Measurements from ENCODE around the gene CADM4.

Gene CADM4

DNA sequence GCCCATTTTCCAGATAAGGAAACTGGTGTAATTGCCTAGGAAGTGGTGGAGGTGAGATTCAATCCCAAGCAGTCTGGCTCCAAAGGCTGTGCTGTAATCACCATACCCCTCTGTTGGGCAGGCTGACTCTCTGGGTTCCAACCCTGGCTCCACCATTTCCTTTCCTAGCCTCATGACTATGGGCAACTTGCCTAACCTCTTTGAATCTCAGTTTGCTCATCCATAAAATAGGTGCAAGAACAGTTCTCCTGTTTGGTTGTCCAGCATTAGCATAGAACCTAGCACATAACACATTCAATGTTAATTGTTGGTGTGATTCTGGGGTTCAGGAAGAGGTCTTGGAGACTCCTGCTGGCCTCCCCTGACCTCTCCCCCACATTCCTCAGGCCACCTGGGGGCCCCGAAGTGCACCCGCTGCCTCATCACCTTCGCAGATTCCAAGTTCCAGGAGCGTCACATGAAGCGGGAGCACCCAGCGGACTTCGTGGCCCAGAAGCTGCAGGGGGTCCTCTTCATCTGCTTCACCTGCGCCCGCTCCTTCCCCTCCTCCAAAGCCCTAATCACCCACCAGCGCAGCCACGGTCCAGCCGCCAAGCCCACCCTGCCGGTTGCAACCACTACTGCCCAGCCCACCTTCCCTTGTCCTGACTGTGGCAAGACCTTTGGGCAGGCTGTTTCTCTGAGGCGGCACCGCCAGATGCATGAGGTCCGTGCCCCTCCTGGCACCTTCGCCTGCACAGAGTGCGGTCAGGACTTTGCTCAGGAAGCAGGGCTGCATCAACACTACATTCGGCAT is 41.0 kb downstream of the CADM4 start:
- TF ChIP-seq CTCF (conservative IDR thresholded peaks at IDR 0.05) = no peak
- TF ChIP-seq ZFX (IDR thresholded peaks at IDR 0.05) = no peak

GRCh38 chr19:43597876-43598275 is 41.8 kb downstream of the CADM4 start:
- TF ChIP-seq ZFX (IDR thresholded peaks at IDR 0.05) (no peak), CTCF (conservative IDR thresholded peaks at IDR 0.05) (no peak)
- no peak overlapping the region for H3K27ac ChIP-seq

More for the DNA sequence above, 41.0 kb downstream of the CADM4 start:
- H3K27ac ChIP-seq = no peak overlapping the region

DNA sequence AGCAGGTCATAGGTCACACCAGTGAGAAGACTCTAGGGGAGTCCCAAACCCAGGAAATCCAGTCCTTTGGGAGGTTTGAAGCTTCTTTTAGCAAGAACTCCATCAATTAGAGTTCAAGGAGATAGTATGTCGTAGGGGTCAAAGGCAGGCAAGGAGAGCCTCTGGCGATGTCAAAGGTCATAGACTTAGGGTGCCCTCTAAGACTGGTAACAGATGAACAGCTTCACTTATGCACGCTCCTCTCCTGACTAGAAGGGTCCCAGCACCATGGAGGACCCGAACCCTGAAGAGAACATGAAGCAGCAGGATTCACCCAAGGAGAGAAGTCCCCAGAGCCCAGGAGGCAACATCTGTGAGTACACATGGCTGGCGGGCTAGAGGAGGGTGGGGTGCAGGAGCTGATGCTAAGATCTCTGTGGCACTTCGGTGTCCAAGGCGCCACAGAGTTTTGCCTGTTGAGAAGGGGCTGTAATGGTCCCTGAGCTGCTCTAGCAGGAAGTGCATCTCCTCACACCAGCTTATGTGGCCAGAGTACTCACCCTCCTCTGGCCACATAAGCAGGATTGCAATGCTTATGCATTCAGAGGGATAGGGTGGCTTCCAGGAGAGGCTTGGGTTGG is 42.7 kb downstream of the CADM4 start:
- no peak for TF ChIP-seq ZFX (IDR thresholded peaks at IDR 0.05)
- no peak for TF ChIP-seq CTCF (conservative IDR thresholded peaks at IDR 0.05)
- peak overlapping the region; percentile 82 for H3K27ac ChIP-seq

- H3K27ac ChIP-seq = peak within 1 kb of the TSS; percentile 82
- TF ChIP-seq CTCF (conservative IDR thresholded peaks at IDR 0.05) = no peak
- no peak for TF ChIP-seq ZFX (IDR thresholded peaks at IDR 0.05)
These were observed 43.4 kb downstream of the CADM4 start, which contains the start of the genes IRGQ and ZNF576 for GRCh38 chr19:43595999-43596841. Gene IRGQ, minus strand, starts transcription at chr19:43596134. Its CDS starts 796 bp downstream, at chr19:43595338. Gene ZNF576, plus strand, starts transcription at chr19:43596595. Its CDS starts 514 bp downstream, at chr19:43597109.

DNA sequence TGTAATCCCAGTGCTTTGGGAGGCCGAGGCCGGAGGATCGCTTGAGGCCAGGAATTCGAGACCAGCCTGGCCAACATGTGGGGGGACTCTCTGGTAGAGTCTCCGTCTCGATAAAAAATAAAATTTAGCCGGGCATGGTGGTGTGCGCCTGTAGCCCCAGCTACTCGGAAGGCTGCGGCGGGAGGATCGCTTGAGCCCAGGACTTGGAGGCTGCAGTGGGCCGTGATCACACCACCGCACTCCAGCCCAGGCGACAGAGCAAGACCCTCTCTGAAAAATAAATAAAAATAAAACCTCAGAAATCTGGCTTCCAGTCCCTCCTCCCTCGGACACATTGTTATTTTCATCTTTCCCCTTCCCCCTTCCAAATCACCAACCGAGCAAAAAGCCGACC is 44.0 kb downstream of the CADM4 start:
- peak overlapping the region; percentile 82 for H3K27ac ChIP-seq
- TF ChIP-seq ZFX (IDR thresholded peaks at IDR 0.05) (no peak), CTCF (conservative IDR thresholded peaks at IDR 0.05) (no peak)

DNA sequence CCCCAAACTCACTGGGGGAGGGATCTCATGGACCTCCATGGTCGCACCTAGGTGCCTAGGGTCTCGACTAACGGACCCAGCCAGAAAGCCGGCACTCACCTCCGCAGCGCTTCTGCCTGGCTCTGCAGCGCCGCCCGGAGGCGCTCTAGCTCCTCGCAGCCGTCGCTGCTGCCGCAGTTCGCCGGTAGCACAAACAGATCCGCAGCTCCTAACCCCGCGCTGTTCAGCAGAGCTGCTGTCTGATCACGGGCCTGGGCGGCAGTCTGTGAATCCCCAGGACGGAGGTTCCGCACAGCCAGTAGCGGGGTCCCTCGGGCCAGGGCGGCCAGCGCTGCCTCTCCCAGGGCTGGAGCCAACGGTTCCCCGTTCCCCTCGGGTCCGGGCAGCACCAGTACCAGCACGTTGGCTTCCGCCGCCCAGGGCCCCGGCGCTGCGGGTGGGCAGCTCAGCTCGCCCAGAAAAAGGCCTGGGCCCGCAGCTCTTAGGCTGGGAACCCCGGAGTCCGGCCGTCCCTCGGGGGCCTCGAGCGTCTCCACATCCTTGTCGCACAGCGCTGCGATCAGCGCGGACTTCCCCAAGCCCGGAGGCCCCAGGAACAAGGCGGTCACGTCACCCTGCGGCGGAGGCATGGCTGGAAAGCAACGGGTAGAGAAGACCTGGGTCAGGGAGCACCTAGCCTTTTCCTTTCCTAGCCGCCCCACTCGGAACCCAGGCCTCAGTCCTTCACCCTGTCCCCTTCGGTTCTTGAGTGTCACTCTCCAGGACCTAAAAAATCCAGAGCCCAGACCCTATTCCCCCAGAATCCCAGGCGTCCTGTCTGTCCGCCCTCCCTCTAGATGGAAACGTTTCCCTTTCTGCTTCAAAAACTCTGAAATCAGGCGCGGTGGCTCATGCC is 44.7 kb downstream of the CADM4 start:
- H3K27ac ChIP-seq = peak overlapping the region; percentile 82
- TF ChIP-seq ZFX (IDR thresholded peaks at IDR 0.05) (no peak), CTCF (conservative IDR thresholded peaks at IDR 0.05) (peak; percentile 80)
